Osteoblast (primary cell): Measurements from ENCODE around the gene MTR. TPM values are rescaled to one million over a fixed set of nuclear protein-coding genes. Genes with fewer than 3 reads are reported as not detected.

Experiments
- DNase-seq: peaks from one replicate; pipeline ENCODE4 v3.0.0; 2011; ENCODE audit warnings: low spot score, mixed read lengths; ENCODE audit not compliant: insufficient read length; ENCODE audit errors: missing footprints
- H2AFZ ChIP-seq: 2 replicates; pipeline ENCODE4 v1.6.0; 2011; ENCODE audit warnings: mild to moderate bottlenecking, low read length
- H3K27ac ChIP-seq: 2 replicates; pipeline ENCODE4 v1.5.1; 2011; ENCODE audit warnings: mild to moderate bottlenecking, low read depth, low read length, moderate library complexity
- H3K27me3 ChIP-seq: 2 replicates; pipeline ENCODE4 v1.6.0; 2012; ENCODE audit warnings: mild to moderate bottlenecking, control low read depth, inconsistent platforms, low read length, moderate library complexity; ENCODE audit not compliant: insufficient read depth
- H3K36me3 ChIP-seq: 2 replicates; pipeline ENCODE4 v1.5.1; 2011; ENCODE audit warnings: mild to moderate bottlenecking, low read length, control low read depth, moderate library complexity; ENCODE audit not compliant: insufficient read depth
- H3K4me1 ChIP-seq: 2 replicates; pipeline ENCODE4 v1.5.1; 2011; ENCODE audit warnings: mild to moderate bottlenecking, low read length, control low read depth, moderate library complexity; ENCODE audit not compliant: insufficient read depth
- H3K4me2 ChIP-seq: 2 replicates; pipeline ENCODE4 v1.6.0; 2011; ENCODE audit warnings: mild to moderate bottlenecking, low read length; ENCODE audit not compliant: insufficient read depth
- H3K4me3 ChIP-seq: fragments of 200-600 bp; sonication (generic); 3 replicates; pipeline ENCODE4 v1.5.1; 2012; ENCODE audit warnings: mild to moderate bottlenecking, low read length, inconsistent platforms; ENCODE audit not compliant: insufficient read depth
- H3K79me2 ChIP-seq: 2 replicates; pipeline ENCODE4 v1.6.0; 2012; ENCODE audit warnings: mild to moderate bottlenecking, low read length, control low read depth, inconsistent platforms; ENCODE audit not compliant: insufficient read depth
- H3K9me3 ChIP-seq: 2 replicates; pipeline ENCODE4 v1.5.1; 2011; ENCODE audit warnings: low read depth, low read length, control low read depth
- H4K20me1 ChIP-seq: 2 replicates; pipeline ENCODE4 v1.6.0; 2012; ENCODE audit warnings: mild to moderate bottlenecking, low read length, control low read depth; ENCODE audit not compliant: insufficient read depth
- total RNA-seq: library from RNA; depleted of rRNA; stranded (reverse); fragments of >200 nt; gene quantifications from 2 replicates; pipeline ENCODE4 v1.2.3, GENCODE V29; 2012
- TF ChIP-seq, protein P1 (sequence below): IDR thresholded peaks from 2 replicates; pipeline ENCODE4 v1.5.1; 2011; ENCODE audit warnings: mild to moderate bottlenecking, low read depth, low read length, moderate library complexity; ENCODE audit errors: extremely low read depth

MTR gene
- total RNA-seq, 1 donor: 30.0 TPM

- Histone ChIP-seq H3K4me3 (no peak overlapping the region), H3K27ac (no peak overlapping the region), H2AFZ (no peak overlapping the region), H3K27me3 (no peaks in the 10 kb centered on the region), H3K4me2 (no peak overlapping the region), H3K79me2 (no peaks in the 10 kb centered on the region), H4K20me1 (no peaks in the 10 kb centered on the region), H3K9me3 (no peaks in the 10 kb centered on the region), H3K36me3 (no peaks in the 10 kb centered on the region), H3K4me1 (no peaks in the 10 kb centered on the region)
- TF ChIP-seq, protein P1, sequence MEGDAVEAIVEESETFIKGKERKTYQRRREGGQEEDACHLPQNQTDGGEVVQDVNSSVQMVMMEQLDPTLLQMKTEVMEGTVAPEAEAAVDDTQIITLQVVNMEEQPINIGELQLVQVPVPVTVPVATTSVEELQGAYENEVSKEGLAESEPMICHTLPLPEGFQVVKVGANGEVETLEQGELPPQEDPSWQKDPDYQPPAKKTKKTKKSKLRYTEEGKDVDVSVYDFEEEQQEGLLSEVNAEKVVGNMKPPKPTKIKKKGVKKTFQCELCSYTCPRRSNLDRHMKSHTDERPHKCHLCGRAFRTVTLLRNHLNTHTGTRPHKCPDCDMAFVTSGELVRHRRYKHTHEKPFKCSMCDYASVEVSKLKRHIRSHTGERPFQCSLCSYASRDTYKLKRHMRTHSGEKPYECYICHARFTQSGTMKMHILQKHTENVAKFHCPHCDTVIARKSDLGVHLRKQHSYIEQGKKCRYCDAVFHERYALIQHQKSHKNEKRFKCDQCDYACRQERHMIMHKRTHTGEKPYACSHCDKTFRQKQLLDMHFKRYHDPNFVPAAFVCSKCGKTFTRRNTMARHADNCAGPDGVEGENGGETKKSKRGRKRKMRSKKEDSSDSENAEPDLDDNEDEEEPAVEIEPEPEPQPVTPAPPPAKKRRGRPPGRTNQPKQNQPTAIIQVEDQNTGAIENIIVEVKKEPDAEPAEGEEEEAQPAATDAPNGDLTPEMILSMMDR: no peak
- no peak for DNase-seq
Measured at GRCh38 chr1:236765831-236766230, 29.3 kb upstream of the MTR start.

DNA sequence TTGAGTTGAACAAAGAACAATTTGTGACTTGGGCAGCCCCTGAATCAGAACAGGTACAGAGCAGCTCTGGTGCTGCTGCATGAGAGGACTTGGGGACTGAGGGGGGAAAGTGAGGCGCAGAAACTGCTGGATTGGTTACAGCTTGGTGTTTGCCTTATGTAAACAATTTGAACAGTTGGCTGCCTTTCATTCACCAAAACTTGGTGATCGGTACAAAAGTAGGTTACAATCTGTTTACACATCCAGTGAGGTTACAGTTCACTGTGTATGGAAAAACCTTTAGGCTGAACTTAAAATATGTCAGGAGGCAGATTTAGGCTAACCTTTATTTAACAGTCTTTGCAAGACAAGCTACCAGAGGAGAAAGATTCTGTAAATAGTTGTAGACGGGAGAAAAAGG is 28.6 kb upstream of the MTR start:
- H3K27me3 ChIP-seq: no peaks in the 10 kb centered on the region
- H2AFZ ChIP-seq: no peak overlapping the region
- no peaks in the 10 kb centered on the region for H3K36me3 ChIP-seq
- TF ChIP-seq, protein P1: no peak
- no peak for DNase-seq
- H3K4me2 ChIP-seq: no peak overlapping the region
- H3K27ac ChIP-seq: no peak overlapping the region
- no peaks in the 10 kb centered on the region for H3K4me1 ChIP-seq
- no peaks in the 10 kb centered on the region for H4K20me1 ChIP-seq
- no peaks in the 10 kb centered on the region for H3K79me2 ChIP-seq
- no peaks in the 10 kb centered on the region for H3K9me3 ChIP-seq
- no peak overlapping the region for H3K4me3 ChIP-seq

DNA sequence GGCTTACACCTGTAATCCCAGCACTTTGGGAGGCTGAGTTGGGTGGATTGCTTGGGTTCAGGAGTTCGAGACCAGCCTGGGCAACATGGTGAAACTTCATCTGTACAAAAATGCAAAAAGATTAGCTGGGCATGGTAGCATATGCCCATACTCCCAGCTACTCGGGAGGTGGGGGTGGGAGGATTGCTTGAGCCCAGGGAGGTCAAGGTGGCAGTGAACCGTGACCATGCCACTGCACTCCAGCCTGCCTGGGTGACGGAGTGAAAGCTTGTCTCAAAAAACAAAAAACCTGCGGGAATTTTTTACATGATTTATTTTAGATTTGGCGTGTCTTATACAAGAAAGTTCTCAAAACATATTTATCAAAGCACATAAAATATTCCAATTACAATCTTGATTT is 27.8 kb upstream of the MTR start:
- H2AFZ ChIP-seq: no peak overlapping the region
- H4K20me1 ChIP-seq: no peaks in the 10 kb centered on the region
- H3K27ac ChIP-seq: no peak overlapping the region
- no peaks in the 10 kb centered on the region for H3K36me3 ChIP-seq
- DNase-seq: no peak
- TF ChIP-seq, protein P1: no peak
- no peaks in the 10 kb centered on the region for H3K9me3 ChIP-seq
- no peak overlapping the region for H3K4me2 ChIP-seq
- no peaks in the 10 kb centered on the region for H3K4me1 ChIP-seq
- no peaks in the 10 kb centered on the region for H3K27me3 ChIP-seq
- H3K4me3 ChIP-seq: no peak overlapping the region
- no peaks in the 10 kb centered on the region for H3K79me2 ChIP-seq

GRCh38 chr1:236768601-236769000 is 26.5 kb upstream of the MTR start:
- H3K27ac ChIP-seq: no peak overlapping the region
- no peak overlapping the region for H2AFZ ChIP-seq
- H3K27me3 ChIP-seq: no peaks in the 10 kb centered on the region
- H3K79me2 ChIP-seq: no peaks in the 10 kb centered on the region
- H3K4me2 ChIP-seq: no peak overlapping the region
- H3K4me1 ChIP-seq: no peaks in the 10 kb centered on the region
- no peak overlapping the region for H3K4me3 ChIP-seq
- DNase-seq: no peak
- H3K9me3 ChIP-seq: no peaks in the 10 kb centered on the region
- no peaks in the 10 kb centered on the region for H3K36me3 ChIP-seq
- TF ChIP-seq, protein P1: no peak
- H4K20me1 ChIP-seq: no peaks in the 10 kb centered on the region
